GM21717 (cell line): ENCODE measurements around the gene SPNS3.
A peak's percentile ranks its signal among the peaks of the same experiment; 100 is the strongest.

Experiments
- ATAC-seq: cut with Tn5 transposase; IDR thresholded peaks from one replicate; pipeline ENCODE4 v1.9.1; 2021; ENCODE audit warnings: mild to moderate bottlenecking, moderate library complexity; ENCODE audit not compliant: unreplicated experiment

The SPNS3 gene

GRCh38 chr17:4433515-4434031 is at the start of gene SPNS3:
TSS of gene SPNS3 (plus strand) at chr17:4433940. CDS start at chr17:4433968, 28 bp downstream.
- ATAC-seq, result no peak

GRCh38 chr17:4386406-4386805 is 47.3 kb upstream of the SPNS3 start:
- ATAC-seq, result no peak

GRCh38 chr17:4387137-4387536 is 46.6 kb upstream of the SPNS3 start:
- no peak for ATAC-seq

- ATAC-seq, result no peak
Observed at GRCh38 chr17:4389079-4389478, 44.7 kb upstream of the SPNS3 start.

GRCh38 chr17:4393806-4394205 is 39.9 kb upstream of the SPNS3 start:
- no peak for ATAC-seq

GRCh38 chr17:4394208-4395110 is 39.3 kb upstream of the SPNS3 start:
- no peak for ATAC-seq

- ATAC-seq, result no peak
Observed at GRCh38 chr17:4395111-4395478, 38.6 kb upstream of the SPNS3 start.

GRCh38 chr17:4397840-4398239 is 35.9 kb upstream of the SPNS3 start:
- ATAC-seq, result no peak

GRCh38 chr17:4405038-4405669 is 28.6 kb upstream of the SPNS3 start:
- no peak for ATAC-seq

- ATAC-seq, result no peak
Observed at GRCh38 chr17:4405699-4406098, 28.0 kb upstream of the SPNS3 start.

GRCh38 chr17:4406386-4406785 is 27.4 kb upstream of the SPNS3 start:
- ATAC-seq, result no peak

GRCh38 chr17:4407216-4407615 is 26.5 kb upstream of the SPNS3 start:
- no peak for ATAC-seq

- ATAC-seq, result no peak
Observed at GRCh38 chr17:4407851-4408250, 25.9 kb upstream of the SPNS3 start.

- ATAC-seq, result no peak
Observed at GRCh38 chr17:4409659-4410058, 24.1 kb upstream of the SPNS3 start.

GRCh38 chr17:4411201-4411600 is 22.5 kb upstream of the SPNS3 start:
- no peak for ATAC-seq

- peak; percentile 56 for ATAC-seq
Observed at GRCh38 chr17:4412933-4413831, 20.6 kb upstream of the SPNS3 start.

- ATAC-seq, result no peak
Observed at GRCh38 chr17:4417129-4417667, 16.5 kb upstream of the SPNS3 start.

GRCh38 chr17:4420692-4421131 is 13.0 kb upstream of the SPNS3 start:
- ATAC-seq, result no peak

GRCh38 chr17:4422864-4423263 is 10.9 kb upstream of the SPNS3 start:
- no peak for ATAC-seq

GRCh38 chr17:4425398-4425797 is 8.3 kb upstream of the SPNS3 start:
- no peak for ATAC-seq
